Sigmoid colon (tissue), 4 donors: ENCODE data around the gene SLC27A2.

ENCODE experiments used
- CTCF ChIP-seq, 4 experiments: fragments of 450-650 bp in 3 of 4; fragments of 200-600 bp in 1 of 4; IDR thresholded peaks; one replicate each; pipeline ENCODE4 v1.5.1; 2016 to 2019; ENCODE audit warnings: antibody characterized with exemption in 4 of 4, mild to moderate bottlenecking in 3 of 4, moderate library complexity in 2 of 4
- EP300 ChIP-seq, 4 donors: sonication (generic); formaldehyde crosslinking; IDR thresholded peaks; one replicate each; pipeline ENCODE4 v1.6.1; 2017; ENCODE audit warnings: antibody characterized with exemption in 4 of 4
- POLR2A ChIP-seq, 2 donors: fragments of 450-650 bp; IDR thresholded peaks; one replicate each; pipeline ENCODE4 v1.6.1; 2016; ENCODE audit warnings: antibody characterized with exemption in 2 of 2, mild to moderate bottlenecking in 2 of 2, moderate library complexity in 2 of 2
- POLR2AphosphoS5 ChIP-seq, 4 donors: sonication (generic); formaldehyde crosslinking; IDR thresholded peaks; one replicate each; pipeline ENCODE4 v1.6.1; 2017; ENCODE audit warnings: antibody characterized with exemption in 4 of 4

- no peak for TF ChIP-seq CTCF (IDR thresholded peaks at IDR 0.05)
- TF ChIP-seq POLR2A (IDR thresholded peaks at IDR 0.05): no peak
- TF ChIP-seq EP300 (IDR thresholded peaks at IDR 0.05): no peak
- TF ChIP-seq POLR2AphosphoS5 (IDR thresholded peaks at IDR 0.05): no peak
Measured at GRCh38 chr15:50176869-50177268, 5.1 kb upstream of the SLC27A2 start.
